Spleen (tissue), 7 donors: ENCODE measurements around the gene EZH1.

Experiments used
- POLR2AphosphoS5 ChIP-seq, 3 donors: sonication (generic); formaldehyde crosslinking; IDR thresholded peaks; one replicate each; pipeline ENCODE4 v1.5.1; 2017; ENCODE audit warnings: antibody characterized with exemption in 3 of 3
- TF ChIP-seq, protein P1 (sequence below), 11 experiments: fragments of 200-600 bp in 7 of 11; fragments of 450-650 bp in 4 of 11; sonication (generic) in 4 of 11; IDR thresholded peaks in 8 of 11; conservative IDR thresholded peaks in 3 of 11; 1 replicate in 7 of 11; 2 replicates in 4 of 11; pipeline versions ENCODE4 v1.4.0 to v1.8.0; 2016 to 2021; ENCODE audit warnings: antibody characterized with exemption in 11 of 11, inconsistent platforms in 4 of 11, mild to moderate bottlenecking in 1 of 11
- donor health status: DM: no; HTN: no; CAD: no; lungs with moderate emphysema.
- donor health status: DM: no; HTN: no; CAD: no.
- donor health status: DM: no; HTN: no; CAD: no.

DNA sequence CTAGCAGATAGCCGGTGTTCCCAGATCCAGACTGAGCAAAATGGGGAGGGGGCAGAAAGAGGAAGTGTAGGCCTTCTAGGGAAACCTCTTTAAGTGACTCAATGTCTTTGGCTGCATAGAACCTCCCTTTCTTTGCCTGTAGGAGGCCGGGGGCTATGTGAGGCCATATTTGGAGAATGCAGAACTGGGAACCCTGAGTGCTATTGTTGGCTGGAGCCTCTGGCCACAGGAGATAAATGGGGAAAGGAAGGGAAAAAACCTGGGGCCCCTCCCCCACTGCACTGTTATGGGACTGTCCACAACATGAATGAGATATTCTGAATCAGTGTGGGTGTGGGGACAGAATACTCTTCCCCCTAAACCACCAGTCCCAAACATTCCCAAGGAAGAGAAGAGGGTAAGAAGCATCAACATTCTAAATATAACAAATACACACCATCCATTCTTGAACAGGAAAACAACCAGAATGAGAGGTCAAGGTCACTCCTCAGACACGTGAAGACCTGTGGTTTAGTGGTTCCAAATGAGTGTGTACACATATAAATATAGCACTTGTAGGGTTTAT, 30.8 kb upstream of the EZH1 start:
- TF ChIP-seq, protein P1, sequence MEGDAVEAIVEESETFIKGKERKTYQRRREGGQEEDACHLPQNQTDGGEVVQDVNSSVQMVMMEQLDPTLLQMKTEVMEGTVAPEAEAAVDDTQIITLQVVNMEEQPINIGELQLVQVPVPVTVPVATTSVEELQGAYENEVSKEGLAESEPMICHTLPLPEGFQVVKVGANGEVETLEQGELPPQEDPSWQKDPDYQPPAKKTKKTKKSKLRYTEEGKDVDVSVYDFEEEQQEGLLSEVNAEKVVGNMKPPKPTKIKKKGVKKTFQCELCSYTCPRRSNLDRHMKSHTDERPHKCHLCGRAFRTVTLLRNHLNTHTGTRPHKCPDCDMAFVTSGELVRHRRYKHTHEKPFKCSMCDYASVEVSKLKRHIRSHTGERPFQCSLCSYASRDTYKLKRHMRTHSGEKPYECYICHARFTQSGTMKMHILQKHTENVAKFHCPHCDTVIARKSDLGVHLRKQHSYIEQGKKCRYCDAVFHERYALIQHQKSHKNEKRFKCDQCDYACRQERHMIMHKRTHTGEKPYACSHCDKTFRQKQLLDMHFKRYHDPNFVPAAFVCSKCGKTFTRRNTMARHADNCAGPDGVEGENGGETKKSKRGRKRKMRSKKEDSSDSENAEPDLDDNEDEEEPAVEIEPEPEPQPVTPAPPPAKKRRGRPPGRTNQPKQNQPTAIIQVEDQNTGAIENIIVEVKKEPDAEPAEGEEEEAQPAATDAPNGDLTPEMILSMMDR (IDR thresholded peaks at IDR 0.05 in 8 of 11, conservative IDR thresholded peaks at IDR 0.05 in 3 of 11), result no peak
- no peak for TF ChIP-seq POLR2AphosphoS5 (IDR thresholded peaks at IDR 0.05)
